ENCODE data around the gene VPS52. TPM values are rescaled to one million over a fixed set of nuclear protein-coding genes. Genes with fewer than 3 reads are reported as not detected.

VPS52 gene
- total and polyA plus RNA-seq, 9 of the 15 experiments (the other 6 are each of a cell fraction or from before 2014, with no cell fraction given): 24.4 to 103 (median 40.2) TPM

GRCh38 chr6:33314943-33315792, 43.5 kb upstream of the VPS52 start (continued):
- TF ChIP-seq MEIS2 (IDR thresholded peaks at IDR 0.05; ENCODE audit: partially characterized antibody) (no peak), FOXJ2 (tag; IDR thresholded peaks at IDR 0.05) (no peak), ILK (tag; IDR thresholded peaks at IDR 0.05; ENCODE audit: borderline replicate concordance, low read depth) (no peak), PHF20 (IDR thresholded peaks at IDR 0.05; ENCODE audit: partially characterized antibody) (no peak), ATF7 (IDR thresholded peaks at IDR 0.05) (no peak), ZNF436 (CRISPR knock-in tag; IDR thresholded peaks at IDR 0.05) (no peak), CSDE1 (IDR thresholded peaks at IDR 0.05) (no peak), ZNF121 (CRISPR knock-in tag; conservative IDR thresholded peaks at IDR 0.05) (no peak), CEBPG (CRISPR knock-in tag; IDR thresholded peaks at IDR 0.05) (no peak; the same call in 1 of the 2 replicates), CEBPG (tag; conservative IDR thresholded peaks at IDR 0.05 in 1 of 2, IDR thresholded peaks at IDR 0.05 in 1 of 2) (no peak), GTF2A2 (tag; IDR thresholded peaks at IDR 0.05) (no peak), MCM7 (IDR thresholded peaks at IDR 0.05) (no peak), ZNF717 (CRISPR knock-in tag; IDR thresholded peaks at IDR 0.05) (no peak), GTF2E2 (tag; IDR thresholded peaks at IDR 0.05) (no peak), RBM25 (IDR thresholded peaks at IDR 0.05; ENCODE audit: low read depth, low read length, severe bottlenecking) (no peak), MTA3 (IDR thresholded peaks at IDR 0.05; ENCODE audit: borderline replicate concordance) (0 out of 2 replicates have a peak, but pooled peaks have one; percentile 74), PCBP1 (IDR thresholded peaks at IDR 0.05; ENCODE audit: low read depth, low read length, poor library complexity, severe bottlenecking) (no peak), PHF21A (IDR thresholded peaks at IDR 0.05; ENCODE audit: borderline replicate concordance, low read depth) (no peak), CBX8 (IDR thresholded peaks at IDR 0.05; ENCODE audit: borderline replicate concordance, extremely low read depth, low read depth, low read length, poor library complexity, severe bottlenecking) (no peak), ZNF449 (CRISPR knock-in tag; IDR thresholded peaks at IDR 0.05) (no peak), ZNF224 (CRISPR knock-in tag; IDR thresholded peaks at IDR 0.05) (no peak)
- TF ChIP-seq, protein P1, sequence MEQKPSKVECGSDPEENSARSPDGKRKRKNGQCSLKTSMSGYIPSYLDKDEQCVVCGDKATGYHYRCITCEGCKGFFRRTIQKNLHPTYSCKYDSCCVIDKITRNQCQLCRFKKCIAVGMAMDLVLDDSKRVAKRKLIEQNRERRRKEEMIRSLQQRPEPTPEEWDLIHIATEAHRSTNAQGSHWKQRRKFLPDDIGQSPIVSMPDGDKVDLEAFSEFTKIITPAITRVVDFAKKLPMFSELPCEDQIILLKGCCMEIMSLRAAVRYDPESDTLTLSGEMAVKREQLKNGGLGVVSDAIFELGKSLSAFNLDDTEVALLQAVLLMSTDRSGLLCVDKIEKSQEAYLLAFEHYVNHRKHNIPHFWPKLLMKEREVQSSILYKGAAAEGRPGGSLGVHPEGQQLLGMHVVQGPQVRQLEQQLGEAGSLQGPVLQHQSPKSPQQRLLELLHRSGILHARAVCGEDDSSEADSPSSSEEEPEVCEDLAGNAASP (IDR thresholded peaks at IDR 0.05): no peak
- TF ChIP-seq, protein P2, sequence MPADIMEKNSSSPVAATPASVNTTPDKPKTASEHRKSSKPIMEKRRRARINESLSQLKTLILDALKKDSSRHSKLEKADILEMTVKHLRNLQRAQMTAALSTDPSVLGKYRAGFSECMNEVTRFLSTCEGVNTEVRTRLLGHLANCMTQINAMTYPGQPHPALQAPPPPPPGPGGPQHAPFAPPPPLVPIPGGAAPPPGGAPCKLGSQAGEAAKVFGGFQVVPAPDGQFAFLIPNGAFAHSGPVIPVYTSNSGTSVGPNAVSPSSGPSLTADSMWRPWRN (IDR thresholded peaks at IDR 0.05; ENCODE audit: low read depth): no peak
